Uterine smooth muscle cell (primary cell): Measurements from ENCODE around the gene CCDC172. TPM values are rescaled to one million over a fixed set of nuclear protein-coding genes. Genes with fewer than 3 reads are reported as not detected.

Experiments
- total RNA-seq: library from RNA; depleted of rRNA; stranded (reverse); fragments of >200 nt; gene quantifications from 2 replicates; pipeline ENCODE4 v1.2.3, GENCODE V29; 2014

The CCDC172 gene
- not detected in 2 replicates for total RNA-seq

GRCh38 chr10:116324227-116324950 lies at the start of gene CCDC172:
CCDC172 (plus strand) TSS chr10:116324448; CDS start chr10:116325012, 564 bp downstream.

GRCh38 chr10:116427671-116428070 lies 103.4 kb downstream of the CCDC172 start, which contains the start of gene PNLIPRP3:
PNLIPRP3 (plus strand) TSS chr10:116427847; CDS start chr10:116428013, 166 bp downstream.

Other genes with a start within 250 kb of the CCDC172 start
- 0.12 TPM in 1 of 2 replicates, not detected in the other for gene GFRA1, start 51.2 kb upstream of the CCDC172 start, total RNA-seq
- gene PNLIPRP3, start 103.4 kb downstream of the CCDC172 start, total RNA-seq = 0.11 and 0.12 TPM in 2 replicates
- gene PNLIP, start 221.5 kb downstream of the CCDC172 start, total RNA-seq = not detected in 2 replicates